Measurements from ENCODE around the gene PPFIA2. TPM values are rescaled to one million over a fixed set of nuclear protein-coding genes. Genes with fewer than 3 reads are reported as not detected.

PPFIA2 gene
- polyA plus RNA-seq, 1 donor (not counting 4 experiments of a cell fraction or from before 2014, with no cell fraction given): not detected

GRCh38 chr12:81470923-81471322 lies 288.2 kb downstream of the PPFIA2 start:
- Histone ChIP-seq H3K9ac (ENCODE audit: control insufficient read depth, extremely low read depth, insufficient read depth, low read length) (no peak overlapping the region), H4K20me1 (ENCODE audit: control insufficient read depth, extremely low read depth, insufficient read depth, low read length) (no peaks in the 10 kb centered on the region), H3K79me2 (ENCODE audit: control insufficient read depth, insufficient read depth, low read length) (no peaks in the 10 kb centered on the region), H3K4me3 (ENCODE audit: control insufficient read depth in 2 of 3, extremely low read depth in 1 of 3, insufficient read depth in 2 of 3, low read depth in 1 of 3, low read length in 3 of 3) (no peak overlapping the region), H3K27ac (ENCODE audit: control insufficient read depth, insufficient read depth, low read length) (no peak overlapping the region), H3K4me1 (ENCODE audit: control insufficient read depth, extremely low read depth, insufficient read depth, low read length) (no peaks in the 10 kb centered on the region), H3K4me2 (ENCODE audit: control insufficient read depth, extremely low read depth, insufficient read depth, low read depth, low read length) (no peak overlapping the region), H3K9me3 (ENCODE audit: control insufficient read depth, low read depth, low read length) (no peaks in the 10 kb centered on the region), H3K27me3 (ENCODE audit: control insufficient read depth, extremely low read depth, insufficient read depth, low read length) (no peaks in the 10 kb centered on the region), H2AFZ (ENCODE audit: control insufficient read depth, low read length) (no peak overlapping the region), H3K36me3 (ENCODE audit: control insufficient read depth in 2 of 2, extremely low read depth in 1 of 2, insufficient read depth in 2 of 2, low read length in 2 of 2) (no peaks in the 10 kb centered on the region), H3K9me1 (ENCODE audit: control insufficient read depth, extremely low read depth, insufficient read depth, low read length) (no peaks in the 10 kb centered on the region)
- no peak for DNase-seq (ENCODE audit: low read depth, low spot score)
- dilution Hi-C loops (cut with MboI; ENCODE audit: extremely low pct_ligation_motif_present, low sequenced_read_pairs): no loop called here
- no peak for TF ChIP-seq CTCF (optimal IDR thresholded peaks at IDR 0.05 in 1 of 3, IDR thresholded peaks at IDR 0.05 in 1 of 3, conservative IDR thresholded peaks at IDR 0.05 in 1 of 3; ENCODE audit: extremely low read depth in 1 of 3, insufficient read depth in 2 of 3, low read length in 3 of 3)
- TF ChIP-seq EZH2 (IDR thresholded peaks at IDR 0.05; ENCODE audit: low read length): no peak
- no peak for FAIRE-seq

DNA sequence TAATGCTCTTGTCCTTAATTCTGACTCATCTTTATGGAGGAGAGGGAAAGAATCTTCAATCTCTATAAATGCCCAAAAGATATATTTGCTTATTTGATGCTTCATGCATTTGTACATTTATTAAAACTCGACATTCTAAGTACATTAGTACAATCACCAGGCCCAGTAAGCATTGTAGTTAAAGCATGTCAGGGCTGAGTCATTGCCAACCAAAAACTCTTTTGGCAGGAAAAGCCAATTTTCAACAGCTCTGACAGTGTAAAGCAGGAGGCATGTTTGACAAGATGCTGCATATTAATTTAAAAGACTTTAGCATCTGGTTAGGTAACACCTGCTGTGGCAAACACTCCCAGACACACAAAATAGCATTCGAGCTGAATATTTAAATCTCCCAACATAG lies 290.9 kb downstream of the PPFIA2 start:
- no peaks in the 10 kb centered on the region for H3K79me2 ChIP-seq (ENCODE audit: control insufficient read depth, insufficient read depth, low read length)
- H3K27ac ChIP-seq (ENCODE audit: control insufficient read depth, insufficient read depth, low read length): no peak overlapping the region
- no peak overlapping the region for H2AFZ ChIP-seq (ENCODE audit: control insufficient read depth, low read length)
- TF ChIP-seq CTCF (optimal IDR thresholded peaks at IDR 0.05 in 1 of 3, IDR thresholded peaks at IDR 0.05 in 1 of 3, conservative IDR thresholded peaks at IDR 0.05 in 1 of 3; ENCODE audit: extremely low read depth in 1 of 3, insufficient read depth in 2 of 3, low read length in 3 of 3): no peak
- no peak for TF ChIP-seq EZH2 (IDR thresholded peaks at IDR 0.05; ENCODE audit: low read length)
- no peak overlapping the region for H3K4me2 ChIP-seq (ENCODE audit: control insufficient read depth, extremely low read depth, insufficient read depth, low read depth, low read length)
- H3K27me3 ChIP-seq (ENCODE audit: control insufficient read depth, extremely low read depth, insufficient read depth, low read length): no peaks in the 10 kb centered on the region
- dilution Hi-C loops (cut with MboI; ENCODE audit: extremely low pct_ligation_motif_present, low sequenced_read_pairs): no loop called here
- DNase-seq (ENCODE audit: low read depth, low spot score) (no peak), FAIRE-seq (no peak)
- H3K9ac ChIP-seq (ENCODE audit: control insufficient read depth, extremely low read depth, insufficient read depth, low read length): no peak overlapping the region
- H3K4me1 ChIP-seq (ENCODE audit: control insufficient read depth, extremely low read depth, insufficient read depth, low read length): no peaks in the 10 kb centered on the region
- H3K9me3 ChIP-seq (ENCODE audit: control insufficient read depth, low read depth, low read length): no peaks in the 10 kb centered on the region
- H3K9me1 ChIP-seq (ENCODE audit: control insufficient read depth, extremely low read depth, insufficient read depth, low read length): no peaks in the 10 kb centered on the region
- no peaks in the 10 kb centered on the region for H4K20me1 ChIP-seq (ENCODE audit: control insufficient read depth, extremely low read depth, insufficient read depth, low read length)
- no peak overlapping the region for H3K4me3 ChIP-seq (ENCODE audit: control insufficient read depth in 2 of 3, extremely low read depth in 1 of 3, insufficient read depth in 2 of 3, low read depth in 1 of 3, low read length in 3 of 3)
- H3K36me3 ChIP-seq (ENCODE audit: control insufficient read depth in 2 of 2, extremely low read depth in 1 of 2, insufficient read depth in 2 of 2, low read length in 2 of 2): no peaks in the 10 kb centered on the region
